Erythroblast (primary cell): ENCODE results near the gene NFX1.
A peak's percentile ranks its signal among the peaks of the same experiment; 100 is the strongest.

Source experiments
- DNase-seq, 2 experiments: peaks; one replicate each; lab custom pipeline; 2025; lab: John Stamatoyannopoulos, UW
- GATA1 ChIP-seq: IDR thresholded peaks from 2 replicates; pipeline ENCODE4 v1.6.1; 2011; ENCODE audit warnings: low read depth, mild to moderate bottlenecking, control low read depth, low read length, moderate library complexity
- POLR2A ChIP-seq: IDR thresholded peaks from 2 replicates; pipeline ENCODE4 v1.6.1; 2011; ENCODE audit warnings: mild to moderate bottlenecking, low read length

The NFX1 gene

DNA sequence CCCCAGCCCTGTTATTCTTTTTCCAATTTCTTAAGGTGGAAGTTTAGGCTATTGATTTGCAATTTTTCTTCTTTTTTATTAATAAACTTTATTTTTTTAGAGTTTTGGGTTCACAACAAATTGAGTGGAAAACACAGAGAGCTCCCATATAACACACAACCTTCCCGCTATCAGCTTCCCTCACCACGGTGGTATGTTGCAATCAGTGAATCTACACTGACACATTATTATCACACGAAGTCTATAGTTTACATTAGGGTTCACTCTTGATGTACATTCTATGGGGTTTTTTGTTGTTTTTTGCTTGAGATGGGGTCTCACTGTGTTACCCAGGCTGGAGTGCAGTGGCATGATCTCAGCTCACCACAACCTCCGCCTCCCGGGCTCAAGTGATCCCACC, 4.8 kb upstream of the NFX1 start:
- DNase-seq: no peak
- no peak for TF ChIP-seq GATA1
- TF ChIP-seq POLR2A: no peak

DNA sequence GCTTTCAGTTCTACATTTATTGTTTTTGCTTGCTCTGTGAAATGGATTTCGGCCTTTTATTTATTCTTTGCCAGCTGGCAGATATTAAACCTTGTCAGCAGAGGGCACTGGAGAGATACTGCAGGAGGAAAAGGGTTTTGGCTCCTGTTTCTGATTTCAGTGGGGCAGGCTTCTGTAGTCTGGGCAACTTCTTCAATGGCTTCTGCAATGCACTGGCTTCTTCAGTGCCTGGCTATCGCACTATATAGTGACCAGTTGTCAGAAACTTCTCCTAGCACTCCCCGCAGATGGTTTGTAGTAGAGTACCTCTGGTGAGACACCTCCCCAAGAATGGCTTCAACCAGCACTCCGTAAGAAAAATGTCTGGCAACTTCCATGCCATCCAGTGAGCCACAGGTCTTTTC, 3.2 kb upstream of the NFX1 start:
- no peak for TF ChIP-seq POLR2A
- no peak for TF ChIP-seq GATA1
- DNase-seq: peak; percentile 77 to 82

DNA sequence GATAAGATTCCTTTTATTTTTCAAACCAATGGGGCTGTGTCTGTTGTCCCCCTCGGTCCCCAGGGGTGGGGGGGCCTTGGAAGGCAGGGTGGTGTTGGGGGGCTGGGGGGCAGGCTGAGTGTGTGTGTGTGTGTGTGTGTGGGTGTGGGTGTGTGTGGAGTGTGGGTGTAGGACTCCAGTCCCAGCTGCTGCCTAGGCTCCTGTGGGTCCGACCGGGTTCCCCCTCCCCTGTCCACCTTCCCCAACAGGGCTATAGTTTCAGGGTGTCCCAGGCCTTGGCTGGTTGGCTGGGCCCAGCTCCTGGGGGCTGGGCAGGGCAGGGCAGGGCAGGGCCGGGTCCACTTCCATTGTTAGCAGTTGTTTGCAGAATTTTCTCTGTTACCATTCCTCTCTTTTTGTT, 2.1 kb upstream of the NFX1 start:
- TF ChIP-seq GATA1: no peak
- TF ChIP-seq POLR2A: no peak
- no peak for DNase-seq

DNA sequence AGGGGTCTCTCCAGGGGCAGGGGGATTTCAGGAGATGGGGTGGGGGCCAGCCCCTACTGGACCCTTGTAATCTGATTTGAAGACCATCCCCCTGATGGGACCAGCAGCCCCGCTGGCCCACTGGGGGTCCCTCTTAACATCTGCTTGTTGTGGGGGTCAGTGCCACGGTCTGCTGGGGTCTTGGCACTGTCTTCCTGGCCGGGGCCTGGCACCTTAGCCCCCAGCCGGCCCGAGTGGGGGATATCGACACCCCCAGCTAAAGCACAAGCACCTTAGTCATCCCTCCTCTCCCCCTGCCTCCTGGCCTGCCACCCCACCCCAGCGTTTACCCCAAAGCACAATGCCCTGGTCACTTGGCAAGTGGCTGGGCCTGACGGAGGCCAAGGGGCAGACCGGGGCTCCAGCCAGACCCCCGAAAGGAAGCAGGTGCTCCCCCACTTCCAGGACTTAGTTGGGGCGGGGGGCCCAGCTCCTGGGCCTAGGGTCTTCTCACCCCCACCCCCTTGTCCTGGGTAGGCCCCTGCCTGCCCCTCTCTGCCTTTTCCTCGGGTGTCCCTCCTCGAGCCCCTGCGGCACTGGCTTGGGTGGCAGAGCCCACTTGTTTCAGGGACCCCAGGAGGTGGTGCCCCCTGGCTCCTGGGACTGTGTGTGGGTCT, 1.4 kb upstream of the NFX1 start:
- no peak for TF ChIP-seq GATA1
- no peak for TF ChIP-seq POLR2A
- no peak for DNase-seq

DNA sequence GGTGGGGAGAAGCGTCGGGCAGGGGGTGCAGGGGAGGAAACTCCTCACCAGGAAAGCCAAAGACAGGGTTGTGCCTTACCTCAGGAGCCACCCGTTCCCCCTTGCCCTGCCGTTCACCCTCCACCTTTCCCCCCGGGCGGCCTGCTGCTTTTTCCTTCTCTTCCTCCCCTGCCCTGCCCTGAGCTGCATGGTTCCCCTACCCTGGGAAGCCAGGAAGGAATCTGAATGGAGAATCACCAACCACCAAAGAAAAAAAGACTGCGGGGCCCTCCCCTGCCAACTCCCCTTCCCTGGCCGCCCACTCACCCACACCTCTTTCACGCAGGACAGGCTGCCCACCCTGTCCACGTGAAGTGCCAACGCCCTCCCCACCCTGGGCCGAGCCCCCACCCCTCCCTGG, 820 bp upstream of the NFX1 start:
- peak in 1 of 2 experiments; percentile 75 for DNase-seq
- TF ChIP-seq GATA1 (no peak), POLR2A (no peak)

DNA sequence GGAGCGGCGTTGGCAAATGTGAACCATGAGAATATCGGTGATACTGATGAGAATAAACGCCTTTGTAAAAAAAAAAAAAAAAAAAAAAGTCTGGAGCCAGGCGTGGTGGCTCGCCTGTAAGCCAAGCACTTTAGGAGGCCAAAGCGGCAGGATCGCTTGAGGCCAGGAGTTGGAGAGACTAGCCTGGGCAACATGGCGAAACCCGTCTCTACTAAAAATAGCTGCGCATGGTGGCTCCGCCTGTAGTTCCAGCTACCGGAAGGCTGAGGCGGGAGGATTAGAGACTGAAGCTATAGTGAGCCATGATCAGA, 425 bp upstream of the NFX1 start:
- TF ChIP-seq GATA1: no peak
- no peak for TF ChIP-seq POLR2A
- no peak for DNase-seq

DNA sequence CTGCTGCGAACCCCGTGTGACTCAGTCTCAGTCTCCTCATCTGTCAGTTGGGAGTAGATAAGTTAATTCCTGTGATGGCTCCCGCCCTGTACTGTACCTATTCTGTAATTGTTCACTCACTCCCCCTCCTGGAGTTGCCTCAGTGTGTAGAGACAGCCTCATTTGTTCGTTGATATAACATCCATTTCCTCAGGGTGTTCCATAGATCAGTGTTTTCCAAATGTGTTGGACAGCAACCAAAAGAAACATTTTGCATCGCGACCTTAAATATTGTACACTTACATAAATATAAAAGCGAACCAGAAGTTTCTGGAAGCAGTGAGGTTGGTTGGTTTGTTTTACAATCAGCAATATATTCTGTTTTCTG, 698 bp downstream of the NFX1 start:
- TF ChIP-seq POLR2A (no peak), GATA1 (no peak)
- DNase-seq: no peak

DNA sequence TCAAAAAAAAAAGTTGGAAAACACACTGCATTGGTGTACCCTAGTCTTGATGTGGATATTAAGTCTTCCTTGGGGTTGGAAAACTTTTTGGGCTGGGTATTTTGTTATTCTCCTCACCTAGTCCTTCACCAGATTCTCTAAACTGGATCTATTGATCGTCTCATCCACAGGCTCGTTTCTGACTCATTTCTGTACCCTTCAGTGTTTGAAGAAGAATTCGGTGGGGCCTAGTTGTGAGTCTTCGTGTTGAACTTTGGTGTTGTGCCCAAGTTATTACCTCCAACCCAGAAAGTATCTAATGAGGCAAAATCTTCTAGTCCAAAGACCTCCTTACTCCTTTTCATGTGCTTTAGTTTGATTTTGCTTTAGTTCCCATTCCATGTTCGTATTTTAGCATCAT, 1.6 kb downstream of the NFX1 start:
- DNase-seq: no peak
- no peak for TF ChIP-seq POLR2A
- no peak for TF ChIP-seq GATA1

DNA sequence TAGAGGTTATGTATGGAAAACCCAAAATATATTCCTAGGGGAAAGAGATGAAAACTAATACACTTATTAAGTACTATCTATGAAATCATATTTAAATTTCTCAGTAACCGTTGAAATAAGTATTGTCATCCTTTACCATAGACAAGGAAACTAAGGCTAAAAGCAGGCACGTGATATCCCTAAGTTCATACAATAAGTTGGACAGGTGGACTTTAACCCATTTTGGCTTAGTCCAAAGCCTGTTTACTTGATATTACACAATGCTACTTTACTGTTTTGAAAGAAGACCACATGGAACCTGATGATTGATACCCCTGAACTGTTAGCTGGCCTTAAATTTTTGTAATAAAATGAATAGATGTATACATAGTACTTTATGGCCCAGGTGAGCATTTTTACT, 3.5 kb downstream of the NFX1 start:
- TF ChIP-seq GATA1 (no peak), POLR2A (no peak)
- DNase-seq: no peak

DNA sequence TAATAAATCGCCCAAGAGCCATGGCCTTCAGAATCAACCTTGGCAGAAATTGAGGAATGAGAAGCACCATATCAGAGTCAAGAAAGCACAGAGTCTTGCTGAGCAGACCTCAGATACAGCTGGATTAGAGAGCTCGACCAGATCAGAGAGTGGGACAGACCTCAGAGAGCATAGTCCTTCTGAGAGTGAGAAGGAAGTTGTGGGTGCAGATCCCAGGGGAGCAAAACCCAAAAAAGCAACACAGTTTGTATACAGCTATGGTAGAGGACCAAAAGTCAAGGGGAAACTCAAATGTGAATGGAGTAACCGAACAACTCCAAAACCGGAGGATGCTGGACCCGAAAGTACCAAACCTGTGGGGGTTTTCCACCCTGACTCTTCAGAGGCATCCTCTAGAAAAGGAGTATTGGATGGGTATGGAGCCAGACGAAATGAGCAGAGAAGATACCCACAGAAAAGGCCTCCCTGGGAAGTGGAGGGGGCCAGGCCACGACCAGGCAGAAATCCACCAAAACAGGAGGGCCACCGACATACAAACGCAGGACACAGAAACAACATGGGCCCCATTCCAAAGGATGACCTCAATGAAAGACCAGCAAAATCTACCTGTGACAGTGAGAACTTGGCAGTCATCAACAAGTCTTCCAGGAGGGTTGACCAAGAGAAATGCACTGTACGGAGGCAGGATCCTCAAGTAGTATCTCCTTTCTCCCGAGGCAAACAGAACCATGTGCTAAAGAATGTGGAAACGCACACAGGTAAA, 4.5 kb downstream of the NFX1 start:
- no peak for DNase-seq
- TF ChIP-seq GATA1 (no peak), POLR2A (no peak)

DNA sequence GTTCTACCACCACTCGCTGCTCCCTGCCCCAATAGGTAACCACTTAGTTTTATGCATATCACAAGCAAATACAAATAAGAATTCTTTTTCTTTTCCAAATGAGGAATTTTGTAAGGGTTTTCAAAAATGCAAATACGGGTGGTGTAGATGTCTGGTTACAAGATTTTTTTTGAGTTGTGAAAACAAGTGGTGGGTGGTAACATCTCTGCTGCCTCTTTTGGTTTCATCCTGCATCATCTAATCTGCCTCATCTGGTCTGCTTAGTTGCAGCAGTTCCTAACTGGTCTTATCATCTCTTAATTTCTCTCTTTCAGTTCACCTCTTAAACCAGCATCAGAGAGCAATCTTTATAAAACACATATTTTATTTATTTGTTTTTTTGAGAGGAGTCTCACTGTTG, 5.3 kb downstream of the NFX1 start:
- TF ChIP-seq GATA1 (no peak), POLR2A (no peak)
- no peak for DNase-seq

DNA sequence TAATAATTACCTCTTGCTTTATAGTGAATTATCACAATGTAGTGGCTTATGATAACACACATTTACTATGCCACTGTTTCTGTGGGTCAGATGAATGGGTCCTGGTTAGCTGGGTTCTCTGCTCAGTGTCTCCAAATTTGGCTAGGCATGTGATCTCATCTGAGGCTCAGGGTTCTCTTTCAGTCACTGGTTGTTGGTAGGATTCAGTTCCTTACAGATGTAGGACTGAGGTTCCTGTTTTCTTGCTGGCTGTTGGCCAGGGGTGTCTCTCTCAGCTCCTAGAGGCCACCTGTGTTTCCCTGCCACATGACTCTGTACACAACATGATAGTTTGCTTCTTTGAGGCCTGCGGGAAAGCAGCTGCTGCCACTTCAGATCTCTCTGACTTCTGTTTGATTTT, 7.1 kb downstream of the NFX1 start:
- DNase-seq: peak; percentile 35 to 64

DNA sequence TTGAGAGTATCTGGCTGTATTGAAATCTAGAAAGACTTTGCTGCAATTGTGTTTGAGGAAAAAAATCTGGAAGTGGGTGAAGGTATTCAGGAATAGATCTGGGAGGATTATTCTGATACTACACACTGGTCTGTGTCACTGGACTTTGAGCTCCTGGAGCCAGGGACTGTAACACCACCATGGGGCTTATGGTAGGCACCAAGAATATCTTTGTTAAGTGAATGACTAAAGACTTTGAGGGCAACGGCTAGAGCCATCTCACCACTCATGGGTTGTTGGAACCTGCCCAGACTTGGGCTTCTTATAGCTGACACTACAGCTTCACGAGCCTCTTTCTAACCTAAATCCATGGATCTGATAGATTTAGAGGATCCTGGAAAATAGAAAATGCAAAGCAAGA, 10.2 kb downstream of the NFX1 start:
- DNase-seq: no peak
- no peak for TF ChIP-seq POLR2A
- TF ChIP-seq GATA1: no peak

More for the DNA sequence above, 7.1 kb downstream of the NFX1 start:
- TF ChIP-seq POLR2A (no peak), GATA1 (no peak)

DNA sequence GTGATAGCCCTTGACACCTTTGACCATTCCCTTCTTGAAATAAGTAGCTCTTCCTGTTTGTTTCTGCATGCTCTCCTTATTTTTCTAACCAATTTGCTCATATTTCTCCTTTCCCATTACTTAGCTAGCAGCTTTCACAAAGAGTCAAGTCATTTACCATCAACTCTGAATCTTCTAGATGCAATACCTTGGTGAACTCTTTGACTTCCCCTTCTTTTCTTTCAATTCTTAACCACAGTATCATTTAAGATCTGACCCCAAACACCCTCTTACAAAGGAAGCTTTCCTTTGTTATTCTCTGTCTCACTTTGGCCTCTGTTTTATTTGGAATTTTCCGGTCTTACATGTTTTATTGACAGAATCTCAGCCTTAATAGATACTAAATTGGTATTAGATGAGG, 14.0 kb downstream of the NFX1 start:
- TF ChIP-seq POLR2A (no peak), GATA1 (no peak)
- no peak for DNase-seq

DNA sequence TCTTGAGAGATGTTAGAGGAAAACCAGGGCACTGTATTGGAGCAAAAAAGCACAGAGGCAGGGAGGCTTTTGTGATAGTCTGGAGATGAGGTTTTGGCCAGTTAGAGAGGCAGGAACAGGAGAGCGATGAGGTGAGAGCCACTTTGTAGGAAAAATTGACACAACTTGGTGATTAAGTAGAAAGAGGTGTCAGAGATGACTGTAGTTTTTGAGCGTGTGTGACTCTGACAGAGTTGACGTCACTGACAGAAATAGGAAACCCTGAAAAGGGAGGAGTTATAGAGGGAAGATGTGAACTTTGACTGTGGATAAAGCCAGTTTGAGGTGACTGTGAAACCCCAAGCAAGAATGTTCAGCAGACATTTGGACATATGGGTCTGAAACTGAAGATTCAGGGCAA, 15.7 kb downstream of the NFX1 start:
- no peak for TF ChIP-seq POLR2A
- no peak for TF ChIP-seq GATA1
- peak in 1 of 2 experiments; percentile 19 for DNase-seq
